GM18867 (cell line): ENCODE data around the gene TAL2.
"Not testable (repeated sequence)": the region's sequence is repeated elsewhere in the genome, so short reads cannot be mapped to it uniquely, and the experiment has no call there.

Source experiments
- ATAC-seq: cut with Tn5 transposase; IDR thresholded peaks from one replicate; pipeline ENCODE4 v1.9.1; 2021; ENCODE audit warnings: mild to moderate bottlenecking, moderate library complexity; ENCODE audit not compliant: unreplicated experiment

Gene TAL2

GRCh38 chr9:105703638-105704037 is 41.4 kb downstream of the TAL2 start:
- not testable (repeated sequence) for ATAC-seq

- no peak for ATAC-seq
Measured at GRCh38 chr9:105706156-105706555, 43.9 kb downstream of the TAL2 start.

- ATAC-seq: peak; percentile 69
Measured at GRCh38 chr9:105708405-105708804, 46.1 kb downstream of the TAL2 start.

- ATAC-seq: no peak
Measured at GRCh38 chr9:105710638-105711037, 48.4 kb downstream of the TAL2 start.

DNA sequence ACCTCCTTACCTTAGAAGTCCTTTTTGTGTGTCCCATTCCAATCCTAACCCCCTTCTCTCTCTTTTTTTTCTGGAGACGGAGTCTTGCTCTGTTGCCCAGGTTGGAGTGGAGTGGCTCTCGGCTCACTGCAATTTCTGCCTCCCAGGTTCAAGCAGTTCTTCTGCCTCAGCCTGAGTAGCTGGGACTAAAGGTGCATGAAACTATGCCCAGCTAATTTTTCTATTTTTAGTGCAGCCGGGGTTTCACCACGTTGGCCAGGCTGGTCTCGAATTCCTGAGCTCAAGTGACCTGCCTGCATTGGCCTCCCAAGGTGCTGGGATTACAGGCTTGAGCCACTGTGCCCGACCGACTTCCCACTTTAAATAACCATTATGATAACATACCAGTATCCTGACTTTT is 49.6 kb downstream of the TAL2 start:
- ATAC-seq: no peak

DNA sequence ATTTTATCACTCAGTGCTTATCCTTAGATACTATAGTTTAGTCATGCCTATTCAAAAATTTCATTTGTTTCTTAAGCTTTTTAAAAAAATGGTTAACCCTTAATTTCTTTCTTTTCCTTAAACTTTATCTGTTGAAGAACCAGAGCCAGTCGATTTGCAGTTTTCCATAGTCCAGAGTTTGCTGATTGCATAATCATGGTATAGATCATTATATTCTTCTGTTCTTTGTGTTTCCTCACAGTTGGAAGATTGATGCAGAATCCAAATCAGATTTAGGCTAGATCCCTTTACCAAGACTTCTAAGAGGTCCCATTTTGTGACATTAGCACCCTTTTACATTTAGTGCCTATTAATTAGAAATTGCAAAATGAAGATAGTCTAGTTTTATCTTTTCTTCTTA is 50.0 kb downstream of the TAL2 start:
- ATAC-seq: no peak
